GM12872 (cell line): ENCODE data around the gene APC2.

ENCODE experiments used
- TF ChIP-seq, protein P1 (sequence below): IDR thresholded peaks from 3 replicates; pipeline ENCODE4 v1.5.1; 2011; ENCODE audit warnings: low read depth, mild to moderate bottlenecking, low read length, moderate library complexity; ENCODE audit not compliant: insufficient read depth

The APC2 gene

GRCh38 chr19:1428738-1429391 is 21.1 kb upstream of the APC2 start:
- TF ChIP-seq, protein P1, sequence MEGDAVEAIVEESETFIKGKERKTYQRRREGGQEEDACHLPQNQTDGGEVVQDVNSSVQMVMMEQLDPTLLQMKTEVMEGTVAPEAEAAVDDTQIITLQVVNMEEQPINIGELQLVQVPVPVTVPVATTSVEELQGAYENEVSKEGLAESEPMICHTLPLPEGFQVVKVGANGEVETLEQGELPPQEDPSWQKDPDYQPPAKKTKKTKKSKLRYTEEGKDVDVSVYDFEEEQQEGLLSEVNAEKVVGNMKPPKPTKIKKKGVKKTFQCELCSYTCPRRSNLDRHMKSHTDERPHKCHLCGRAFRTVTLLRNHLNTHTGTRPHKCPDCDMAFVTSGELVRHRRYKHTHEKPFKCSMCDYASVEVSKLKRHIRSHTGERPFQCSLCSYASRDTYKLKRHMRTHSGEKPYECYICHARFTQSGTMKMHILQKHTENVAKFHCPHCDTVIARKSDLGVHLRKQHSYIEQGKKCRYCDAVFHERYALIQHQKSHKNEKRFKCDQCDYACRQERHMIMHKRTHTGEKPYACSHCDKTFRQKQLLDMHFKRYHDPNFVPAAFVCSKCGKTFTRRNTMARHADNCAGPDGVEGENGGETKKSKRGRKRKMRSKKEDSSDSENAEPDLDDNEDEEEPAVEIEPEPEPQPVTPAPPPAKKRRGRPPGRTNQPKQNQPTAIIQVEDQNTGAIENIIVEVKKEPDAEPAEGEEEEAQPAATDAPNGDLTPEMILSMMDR: no peak

DNA sequence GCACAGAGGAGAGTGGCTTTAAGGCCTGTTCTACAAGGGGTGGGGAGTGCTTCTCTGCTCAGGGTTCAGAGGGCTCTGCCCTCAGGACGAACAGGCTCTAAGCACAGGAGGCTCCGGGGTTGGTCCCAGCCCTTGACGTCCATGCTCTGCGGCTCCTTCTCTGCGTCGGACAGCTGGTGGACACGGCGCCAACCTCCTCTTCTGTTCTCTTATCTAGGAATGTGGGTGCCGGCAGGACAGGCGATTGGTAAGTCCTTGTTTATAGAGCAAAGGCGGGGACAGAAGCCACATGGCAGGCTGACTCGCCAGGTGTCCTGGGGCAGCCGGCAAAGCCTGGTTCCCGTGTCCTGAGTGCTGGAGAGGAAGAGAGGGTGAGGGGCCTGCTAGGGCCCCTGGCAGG is 20.2 kb upstream of the APC2 start:
- TF ChIP-seq, protein P1: no peak

DNA sequence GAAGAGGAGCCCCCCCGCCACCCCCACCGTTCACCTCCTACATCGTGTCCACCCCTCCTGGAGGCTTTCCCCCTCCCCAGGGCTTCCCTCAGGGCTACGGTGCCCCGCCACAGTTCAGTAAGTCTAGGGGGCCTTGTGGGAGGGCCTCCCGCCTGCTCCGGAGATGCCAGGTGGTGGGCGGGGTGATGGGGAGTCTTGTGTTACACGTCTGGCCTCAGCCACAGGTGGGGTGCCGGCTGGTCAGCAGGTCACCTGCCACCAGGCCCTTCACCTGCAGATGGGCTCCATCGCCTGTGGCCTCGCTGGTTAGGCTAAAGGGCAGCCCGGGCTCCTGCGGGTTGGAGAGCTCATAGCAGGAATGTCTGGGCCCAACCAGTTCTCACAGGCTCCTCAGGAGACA is 19.7 kb upstream of the APC2 start:
- TF ChIP-seq, protein P1: no peak

GRCh38 chr19:1431759-1432506 is 18.0 kb upstream of the APC2 start:
- TF ChIP-seq, protein P1: no peak

- TF ChIP-seq, protein P1: no peak
These were observed 17.4 kb upstream of the APC2 start for GRCh38 chr19:1432507-1432887.

DNA sequence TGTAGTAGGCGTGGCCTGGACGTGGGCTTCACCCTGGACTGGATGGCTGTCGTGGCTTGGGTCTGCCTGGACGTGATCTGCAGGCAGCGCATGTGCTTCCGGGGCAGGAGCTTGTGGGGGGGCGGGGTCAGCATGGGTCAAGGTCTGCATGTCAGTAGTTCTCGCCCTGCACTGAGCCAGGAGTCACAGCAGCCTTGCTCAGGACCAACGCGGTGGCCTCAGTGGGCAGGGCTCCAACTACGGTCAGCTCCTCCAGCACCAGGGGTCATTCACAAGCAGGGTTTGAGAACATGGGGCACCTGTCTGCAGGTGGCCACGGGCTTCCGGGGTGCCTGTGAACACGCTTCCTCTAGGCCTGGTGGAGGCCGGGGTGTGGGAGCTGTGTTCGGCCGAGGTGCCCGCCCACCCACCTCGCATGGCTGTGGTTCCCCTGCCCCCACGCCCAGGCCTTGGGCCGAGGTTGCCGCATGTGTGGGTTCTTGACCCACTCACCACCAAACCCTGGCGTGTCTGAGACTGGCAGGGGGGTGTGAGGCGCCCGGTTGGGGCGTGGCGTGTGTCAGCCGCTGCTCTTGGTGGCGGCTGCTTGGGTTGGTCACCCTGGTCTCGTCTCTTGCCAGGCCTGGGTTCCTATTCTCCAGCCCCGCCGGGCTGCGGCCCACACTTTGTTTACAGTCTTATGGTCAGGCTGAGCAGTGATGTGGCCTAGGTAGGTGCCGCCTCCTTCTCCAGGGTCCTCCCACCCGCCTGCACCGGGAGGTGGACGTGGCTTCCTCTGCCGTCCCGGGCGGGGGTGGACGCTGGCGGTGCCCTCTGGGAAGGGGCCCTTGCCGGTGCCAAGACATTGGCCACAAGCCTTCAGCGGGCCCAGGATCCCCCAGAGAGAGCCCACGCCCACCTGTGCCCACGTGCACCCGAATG is 16.5 kb upstream of the APC2 start:
- TF ChIP-seq, protein P1: no peak

- TF ChIP-seq, protein P1: no peak
These were observed 15.9 kb upstream of the APC2 start for GRCh38 chr19:1434040-1434366.
